ENCODE data around the gene USP9X. TPM values are rescaled to one million over a fixed set of nuclear protein-coding genes. Genes with fewer than 3 reads are reported as not detected.
"Not testable (repeated sequence)": the region's sequence is repeated elsewhere in the genome, so short reads cannot be mapped to it uniquely, and the experiment has no call there.

USP9X gene
- total RNA-seq, 2 experiments from 2014 or later = 60.0 to 63.4 TPM

DNA sequence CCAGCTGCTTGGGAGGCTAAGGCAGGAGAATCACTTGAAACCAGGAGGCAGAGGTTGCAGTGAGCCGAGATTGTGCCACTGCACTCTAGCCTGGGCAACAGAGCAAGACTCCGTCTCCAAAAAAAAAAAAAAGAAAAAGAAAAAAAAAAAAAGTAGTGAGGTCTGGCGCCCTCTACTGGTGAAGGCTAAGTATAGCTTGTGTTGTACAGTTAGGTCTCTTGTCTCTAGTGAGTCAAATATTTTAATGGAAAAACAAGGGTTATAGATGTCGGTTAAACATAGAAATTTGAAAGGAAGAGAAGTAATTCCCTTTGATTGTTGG, 29.8 kb downstream of the USP9X start:
- peaks cover 74% of the 10 kb centered on the region for H3K4me1 Mint-ChIP-seq (ENCODE audit: low read depth)
- H3K9me3 Mint-ChIP-seq; H3K36me3 Mint-ChIP-seq (ENCODE audit: low read depth); H3K27me3 Mint-ChIP-seq (ENCODE audit: low read depth); H3K4me3 Mint-ChIP-seq: not testable (repeated sequence)
- intact Hi-C loops (cut with micrococcal nuclease) = loop anchor here (2.0 to 10.0 kb wide), 6 partner anchors 163 to 573 kb away; partner anchors contain the start of genes ATP6AP2 and MED14
- CTCF ChIA-PET = interaction anchor here (0.6 to 2.4 kb wide), 19 partner anchors 8 to 649 kb away, joined by 3 to 15 read pairs (median 4); no protein-coding TSS in a partner anchor
- H3K27ac Mint-ChIP-seq = peak overlapping the region; percentile 69
- peak; percentile 37 for DNase-seq

DNA sequence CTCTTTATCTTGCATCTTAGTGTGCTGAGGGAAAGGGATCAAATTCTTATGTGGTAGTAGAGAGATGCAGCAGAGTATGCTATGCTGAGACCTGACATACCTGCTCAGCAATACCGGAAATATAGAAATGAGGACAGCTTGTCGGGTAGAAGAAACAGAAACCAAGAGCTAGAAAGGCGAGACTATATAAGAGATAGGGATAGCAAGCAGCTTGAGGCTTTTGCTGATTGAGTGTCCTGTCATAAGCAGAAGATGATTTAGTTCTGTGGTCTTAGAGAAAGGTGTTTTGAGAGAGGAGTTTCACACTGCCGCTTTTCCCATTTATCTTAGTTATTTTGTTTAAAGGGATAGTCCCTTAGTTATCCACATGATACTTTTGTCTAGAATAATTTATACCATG, 31.7 kb downstream of the USP9X start:
- Mint-ChIP-seq H3K36me3 (ENCODE audit: low read depth) (no peaks in the 10 kb centered on the region), H3K9me3 (no peaks in the 10 kb centered on the region), H3K27ac (peak overlapping the region; percentile 70), H3K4me3 (peak overlapping the region; percentile 18), H3K4me1 (ENCODE audit: low read depth) (peaks cover 72% of the 10 kb centered on the region), H3K27me3 (ENCODE audit: low read depth) (no peaks in the 10 kb centered on the region)
- CTCF ChIA-PET = interaction anchor here (0.6 to 1.3 kb wide), 4 partner anchors 32 to 466 kb away, joined by 3 to 5 read pairs (median 4); partner anchors contain the start of gene USP9X
- intact Hi-C loops (cut with micrococcal nuclease) = loop anchor here (1.0 to 10.0 kb wide), 9 partner anchors 32 to 575 kb away; partner anchors contain the start of genes ATP6AP2, MED14 and USP9X
- peak; percentile 20 for DNase-seq

DNA sequence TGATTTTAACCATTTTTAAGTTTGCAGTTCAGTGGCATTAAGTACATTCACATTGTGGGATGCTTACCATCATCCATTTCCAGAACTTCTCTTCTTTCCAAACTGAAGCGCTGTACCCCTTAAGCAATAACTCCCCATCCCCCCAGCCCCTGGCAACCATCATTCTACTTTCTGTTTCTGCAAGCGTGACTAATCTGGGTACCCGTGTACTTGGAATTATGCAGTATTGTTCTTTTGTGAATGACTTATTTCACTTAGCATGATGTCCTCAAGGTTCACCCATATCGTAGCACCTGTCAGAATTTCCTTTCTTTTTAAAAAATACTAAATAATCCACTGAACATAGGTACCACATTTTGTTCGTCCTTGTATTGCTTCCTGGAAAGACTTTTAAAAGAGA, 32.9 kb downstream of the USP9X start:
- Mint-ChIP-seq H3K27ac (peak overlapping the region; percentile 65), H3K4me1 (ENCODE audit: low read depth) (peaks cover 79% of the 10 kb centered on the region), H3K27me3 (ENCODE audit: low read depth) (no peaks in the 10 kb centered on the region), H3K9me3 (no peaks in the 10 kb centered on the region), H3K36me3 (ENCODE audit: low read depth) (no peaks in the 10 kb centered on the region), H3K4me3 (peak overlapping the region; percentile 36)
- intact Hi-C loops (cut with micrococcal nuclease) = loop anchor here (5.0 to 10.0 kb wide), 5 partner anchors 166 to 576 kb away; partner anchors contain the start of genes ATP6AP2 and MED14
- DNase-seq = peak; percentile 66
- CTCF ChIA-PET = no interaction called here

DNA sequence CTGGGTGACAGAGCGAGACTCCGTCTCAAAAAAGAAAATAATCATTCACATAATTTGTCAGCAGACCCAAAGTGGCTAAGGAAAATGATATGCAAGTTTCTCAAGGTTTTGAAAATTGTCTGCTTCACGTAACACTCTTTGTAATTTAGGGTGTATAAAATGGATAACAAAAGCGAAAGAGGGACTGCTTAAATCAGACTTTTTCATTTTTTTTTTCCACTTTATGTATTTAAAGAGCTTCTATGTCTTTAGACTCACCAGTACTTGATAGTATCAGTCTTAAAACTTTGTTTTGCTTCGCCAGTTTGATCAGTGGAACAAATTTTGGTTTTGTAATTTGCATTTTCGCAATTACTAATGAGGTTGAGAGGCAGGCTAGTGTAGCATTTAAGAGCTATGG, 34.6 kb downstream of the USP9X start:
- Mint-ChIP-seq H3K9me3 (no peaks in the 10 kb centered on the region), H3K27ac (peak overlapping the region; percentile 53), H3K4me3 (no peak overlapping the region), H3K36me3 (ENCODE audit: low read depth) (no peaks in the 10 kb centered on the region), H3K4me1 (ENCODE audit: low read depth) (peaks cover 75% of the 10 kb centered on the region), H3K27me3 (ENCODE audit: low read depth) (no peaks in the 10 kb centered on the region)
- intact Hi-C loops (cut with micrococcal nuclease) = loop anchor here (5.0 to 10.0 kb wide), 5 partner anchors 168 to 578 kb away; partner anchors contain the start of genes ATP6AP2 and MED14
- DNase-seq = no peak
- CTCF ChIA-PET = no interaction called here

DNA sequence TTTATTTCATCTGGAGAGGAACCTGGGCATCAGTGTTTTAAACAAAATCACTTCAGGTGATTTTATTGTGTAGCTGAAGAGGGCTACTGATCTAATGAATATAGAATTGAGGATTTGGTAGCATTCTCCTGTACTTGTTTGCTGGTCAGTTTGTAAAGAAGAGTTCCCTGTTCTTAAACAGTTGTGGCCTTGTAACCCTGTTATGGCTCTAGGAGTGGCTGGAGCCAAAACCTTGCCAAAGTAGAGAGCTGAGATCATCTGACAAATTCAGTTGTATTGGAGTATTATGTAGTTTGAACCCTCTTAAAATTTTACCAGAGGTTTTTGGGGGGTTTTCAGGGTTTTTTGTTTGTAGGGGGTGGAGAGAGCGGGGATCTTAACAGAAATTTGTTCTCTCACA, 36.5 kb downstream of the USP9X start:
- Mint-ChIP-seq H3K36me3 (ENCODE audit: low read depth) (peaks cover 1% of the 10 kb centered on the region), H3K4me1 (ENCODE audit: low read depth) (peaks cover 68% of the 10 kb centered on the region), H3K27me3 (ENCODE audit: low read depth) (no peaks in the 10 kb centered on the region), H3K9me3 (no peaks in the 10 kb centered on the region), H3K27ac (peak overlapping the region; percentile 30), H3K4me3 (no peak overlapping the region)
- intact Hi-C loops (cut with micrococcal nuclease) = no loop called here
- CTCF ChIA-PET = no interaction called here
- DNase-seq = no peak

DNA sequence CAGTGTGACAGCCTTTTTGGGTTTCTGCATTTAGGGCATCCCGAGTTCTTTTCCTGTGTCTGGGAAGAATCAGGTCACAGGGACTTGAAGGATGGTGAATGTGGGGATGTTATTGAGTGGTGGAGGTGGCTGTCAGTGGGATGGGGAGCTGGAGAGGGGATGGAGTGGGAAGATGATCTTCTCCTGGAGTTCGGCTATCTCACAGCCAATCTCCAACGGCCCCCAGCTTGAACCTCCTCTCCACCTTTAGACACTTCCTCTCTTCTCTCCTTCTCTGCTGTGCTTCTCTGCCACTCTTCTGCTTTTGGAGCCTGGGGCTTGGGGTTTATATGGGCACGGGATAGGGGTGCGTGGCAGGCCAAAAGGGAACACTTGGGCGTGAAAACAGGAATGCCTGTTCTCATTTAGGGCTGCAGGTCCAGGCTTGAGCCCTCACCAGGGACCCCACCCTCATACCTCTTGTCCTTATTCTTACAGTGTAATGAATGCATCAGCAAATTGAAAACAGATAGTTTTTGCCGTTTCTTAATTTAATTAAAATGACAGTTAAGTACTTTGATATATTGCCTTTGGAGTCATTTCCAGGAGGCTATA, 37.5 kb downstream of the USP9X start:
- CTCF ChIA-PET = no interaction called here
- H3K4me3 Mint-ChIP-seq = no peak overlapping the region
- DNase-seq = no peak
- H3K9me3 Mint-ChIP-seq = no peaks in the 10 kb centered on the region
- H3K27ac Mint-ChIP-seq = peak overlapping the region; percentile 59
- intact Hi-C loops (cut with micrococcal nuclease) = no loop called here
- no peaks in the 10 kb centered on the region for H3K27me3 Mint-ChIP-seq (ENCODE audit: low read depth)
- H3K4me1 Mint-ChIP-seq (ENCODE audit: low read depth) = peaks cover 67% of the 10 kb centered on the region
- peaks cover 1% of the 10 kb centered on the region for H3K36me3 Mint-ChIP-seq (ENCODE audit: low read depth)

DNA sequence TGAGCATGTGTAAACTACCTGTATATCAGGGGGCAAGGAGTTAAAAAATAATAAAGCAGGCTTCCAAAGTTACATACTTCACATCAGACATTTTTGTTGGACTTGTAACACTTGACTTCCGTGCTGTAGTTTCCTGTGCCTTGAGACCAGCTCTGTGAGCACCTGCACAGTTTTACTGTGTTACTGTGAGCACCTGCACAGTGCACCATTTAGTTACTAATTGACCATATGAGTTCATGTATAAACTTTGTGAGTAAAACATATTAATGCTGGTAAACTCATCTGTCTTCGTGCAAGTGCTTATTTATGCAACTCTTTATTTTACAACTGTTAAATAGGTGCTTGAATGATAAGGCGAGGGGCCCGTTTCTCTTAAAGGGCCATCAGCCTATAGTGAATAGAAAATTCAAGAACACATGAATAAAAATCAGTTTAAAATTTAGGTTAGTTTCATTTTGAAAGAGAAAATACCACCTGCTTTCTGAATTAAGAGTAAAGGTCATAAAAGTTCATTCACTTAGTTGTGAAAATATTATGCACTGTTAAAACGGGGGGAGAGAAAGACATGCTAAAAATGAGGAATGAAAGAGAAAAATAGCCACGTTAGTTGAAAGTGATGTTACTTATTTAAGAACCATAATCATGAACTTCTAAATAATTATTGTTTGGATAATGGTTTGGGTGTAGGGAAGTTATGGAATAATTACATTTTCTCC, 42.4 kb downstream of the USP9X start:
- no peak for DNase-seq
- H3K4me1 Mint-ChIP-seq (ENCODE audit: low read depth) = peaks cover 31% of the 10 kb centered on the region
- H3K4me3 Mint-ChIP-seq = no peak overlapping the region

DNA sequence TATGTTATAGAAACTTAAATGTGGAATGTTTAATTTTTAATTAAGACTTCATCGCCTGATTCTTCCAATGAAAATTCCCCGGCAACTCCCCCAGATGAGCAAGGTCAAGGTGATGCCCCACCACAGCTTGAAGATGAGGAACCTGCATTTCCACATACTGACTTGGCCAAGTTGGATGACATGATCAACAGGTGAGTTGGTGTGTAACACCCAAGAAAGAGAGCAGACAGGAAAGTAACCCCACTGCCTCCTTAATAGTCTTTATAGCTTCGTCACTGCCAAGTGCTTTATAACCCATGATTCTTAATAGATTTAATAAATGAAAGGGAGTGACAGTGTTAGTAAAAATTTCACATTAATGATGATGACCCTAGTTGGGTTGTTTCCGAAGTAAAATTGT, 43.7 kb downstream of the USP9X start:
- CTCF ChIA-PET = interaction anchor here (0.7 to 1.0 kb wide), 2 partner anchors 9 to 208 kb away, joined by 3 to 4 read pairs; no protein-coding TSS in a partner anchor
- Mint-ChIP-seq H3K4me3 (no peak overlapping the region), H3K36me3 (ENCODE audit: low read depth) (peaks cover 6% of the 10 kb centered on the region), H3K27ac (no peak overlapping the region), H3K9me3 (no peaks in the 10 kb centered on the region), H3K4me1 (ENCODE audit: low read depth) (peaks cover 23% of the 10 kb centered on the region), H3K27me3 (ENCODE audit: low read depth) (no peaks in the 10 kb centered on the region)
- intact Hi-C loops (cut with micrococcal nuclease) = no loop called here
- no peak for DNase-seq

More for the DNA sequence above, 42.4 kb downstream of the USP9X start:
- CTCF ChIA-PET = no interaction called here
- Mint-ChIP-seq H3K27me3 (ENCODE audit: low read depth) (no peaks in the 10 kb centered on the region), H3K36me3 (ENCODE audit: low read depth) (peaks cover 3% of the 10 kb centered on the region), H3K27ac (no peak overlapping the region), H3K9me3 (no peaks in the 10 kb centered on the region)
- intact Hi-C loops (cut with micrococcal nuclease) = no loop called here

DNA sequence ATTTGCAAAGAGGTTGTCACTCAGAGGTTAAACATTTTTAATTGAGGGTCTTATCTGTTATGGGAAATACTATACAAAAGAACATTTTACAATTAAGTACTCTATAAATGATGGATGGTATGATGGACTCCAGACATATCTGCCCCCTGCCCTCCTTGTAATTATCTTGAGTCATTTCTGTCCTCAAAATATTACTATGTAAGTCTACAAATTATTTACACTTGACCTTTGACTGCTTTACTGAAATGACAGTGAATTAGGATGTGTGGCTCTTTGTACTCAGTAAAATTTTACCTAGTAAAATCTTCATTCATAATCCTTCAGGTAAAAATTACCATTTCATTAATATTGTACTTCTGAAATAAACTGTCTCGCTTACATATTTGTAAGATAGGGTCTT, 46.5 kb downstream of the USP9X start:
- no peak overlapping the region for H3K4me3 Mint-ChIP-seq
- CTCF ChIA-PET = no interaction called here
- no peak overlapping the region for H3K27ac Mint-ChIP-seq
- H3K4me1 Mint-ChIP-seq (ENCODE audit: low read depth) = peaks cover 13% of the 10 kb centered on the region
- DNase-seq = no peak
- H3K9me3 Mint-ChIP-seq = no peaks in the 10 kb centered on the region
- peaks cover 14% of the 10 kb centered on the region for H3K36me3 Mint-ChIP-seq (ENCODE audit: low read depth)
- intact Hi-C loops (cut with micrococcal nuclease) = no loop called here
- H3K27me3 Mint-ChIP-seq (ENCODE audit: low read depth) = no peaks in the 10 kb centered on the region

DNA sequence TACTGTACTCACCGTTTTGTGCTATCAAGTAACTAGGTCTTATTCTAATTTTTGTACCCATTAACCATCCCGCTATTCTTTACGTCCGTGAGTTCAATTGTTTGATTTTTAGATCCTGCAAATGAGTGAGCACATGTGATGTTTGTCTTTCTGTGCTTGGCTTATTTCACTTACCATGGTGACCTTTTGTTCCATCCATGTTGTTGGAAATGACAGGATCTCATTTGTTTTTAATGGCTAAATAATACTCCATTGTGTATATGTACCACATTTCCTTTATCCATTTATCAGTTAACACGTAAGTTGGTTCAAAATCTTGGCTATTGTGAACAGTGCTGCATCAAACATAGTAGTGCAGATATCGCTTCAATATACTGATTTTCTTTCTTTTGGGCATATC, 48.3 kb downstream of the USP9X start:
- no peaks in the 10 kb centered on the region for H3K27me3 Mint-ChIP-seq (ENCODE audit: low read depth)
- H3K9me3 Mint-ChIP-seq = no peaks in the 10 kb centered on the region
- peaks cover 6% of the 10 kb centered on the region for H3K4me1 Mint-ChIP-seq (ENCODE audit: low read depth)
- H3K27ac Mint-ChIP-seq = no peak overlapping the region
- intact Hi-C loops (cut with micrococcal nuclease) = no loop called here
- no peak overlapping the region for H3K4me3 Mint-ChIP-seq
- DNase-seq = no peak
- peaks cover 14% of the 10 kb centered on the region for H3K36me3 Mint-ChIP-seq (ENCODE audit: low read depth)
- CTCF ChIA-PET = no interaction called here

DNA sequence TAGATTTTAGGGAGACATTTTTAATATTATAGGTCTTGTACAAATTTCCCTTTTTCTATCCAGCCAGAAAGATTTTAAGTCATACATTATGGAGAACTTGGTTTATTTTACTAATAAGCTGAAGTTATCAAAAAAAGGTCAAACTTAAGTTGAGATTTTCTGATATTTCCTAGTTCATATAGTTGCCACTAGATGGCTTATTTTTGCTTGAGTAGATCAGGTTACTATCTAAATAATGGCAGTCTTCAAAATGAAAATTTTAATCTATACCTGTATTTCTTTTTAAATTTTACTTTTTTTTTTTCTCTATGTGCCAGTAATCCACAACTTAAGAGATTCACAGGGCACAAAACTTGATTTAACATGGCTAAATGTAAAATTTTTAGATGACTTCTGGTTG, 52.3 kb downstream of the USP9X start:
- no peak for DNase-seq
- intact Hi-C loops (cut with micrococcal nuclease) = no loop called here
- CTCF ChIA-PET = interaction anchor here (0.7 to 1.2 kb wide), 5 partner anchors 8 to 96 kb away, joined by 3 to 5 read pairs (median 3); no protein-coding TSS in a partner anchor
- H3K9me3 Mint-ChIP-seq = no peaks in the 10 kb centered on the region
- no peak overlapping the region for H3K27ac Mint-ChIP-seq
- peaks cover 2% of the 10 kb centered on the region for H3K4me1 Mint-ChIP-seq (ENCODE audit: low read depth)
- H3K36me3 Mint-ChIP-seq (ENCODE audit: low read depth) = peaks cover 14% of the 10 kb centered on the region
- no peaks in the 10 kb centered on the region for H3K27me3 Mint-ChIP-seq (ENCODE audit: low read depth)
- H3K4me3 Mint-ChIP-seq = no peak overlapping the region

DNA sequence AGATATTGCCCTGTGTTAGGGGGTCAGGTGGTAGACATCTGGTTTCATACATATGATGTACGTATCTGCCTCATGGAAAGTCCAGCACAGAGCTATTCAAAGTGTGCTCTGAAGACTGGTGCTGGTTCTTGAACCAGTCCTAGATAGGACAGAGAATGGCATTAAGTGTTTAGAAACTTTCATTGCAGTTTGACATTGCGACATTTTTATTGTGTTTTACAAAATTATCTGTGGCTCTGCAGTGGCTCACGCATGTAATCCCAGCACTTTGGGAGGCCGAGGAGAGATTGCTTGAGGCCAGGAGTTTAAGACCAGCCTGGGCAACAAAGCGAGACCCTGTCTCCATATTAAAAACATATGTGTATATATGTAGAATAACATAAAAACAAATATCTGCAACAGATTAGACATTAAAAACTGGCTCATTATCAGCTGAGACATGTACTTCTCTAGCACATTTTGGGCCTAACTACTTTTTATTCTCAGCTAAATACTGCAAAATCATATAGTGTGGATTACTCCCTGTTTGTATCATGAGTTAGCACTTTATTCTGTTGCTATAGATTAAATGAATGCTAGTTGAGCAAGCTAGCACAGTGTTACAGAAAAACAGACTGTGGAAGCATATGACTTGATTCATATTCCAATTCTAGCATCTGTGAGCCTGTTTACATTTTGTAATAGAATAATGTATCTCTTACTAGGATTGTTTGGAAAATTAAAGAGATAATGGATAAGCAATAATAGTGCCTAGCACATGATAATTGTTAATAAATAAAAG, 57.1 kb downstream of the USP9X start:
- Mint-ChIP-seq H3K27ac (no peak overlapping the region), H3K36me3 (ENCODE audit: low read depth) (peaks cover 1% of the 10 kb centered on the region), H3K4me3 (no peak overlapping the region), H3K9me3 (no peaks in the 10 kb centered on the region), H3K27me3 (ENCODE audit: low read depth) (no peaks in the 10 kb centered on the region), H3K4me1 (ENCODE audit: low read depth) (peaks cover 29% of the 10 kb centered on the region)
- CTCF ChIA-PET = no interaction called here
- intact Hi-C loops (cut with micrococcal nuclease) = no loop called here
- DNase-seq = no peak

All from activated naive CD4-positive, alpha-beta T cell treated with anti-CD3 and anti-CD28 coated beads for 36 hours (primary cell).